PFSK-1 (cell line): Measurements from ENCODE around the gene ATF5.

Experiments used
- FOXP2 ChIP-seq: optimal IDR thresholded peaks from 2 replicates; pipeline ENCODE3; 2011; ENCODE audit warnings: borderline replicate concordance, control low read depth, inconsistent platforms; ENCODE audit not compliant: insufficient read depth; ENCODE audit errors: extremely low read length, extremely low read depth
- POLR2AphosphoS5 ChIP-seq: IDR thresholded peaks from 2 replicates; pipeline ENCODE4 v1.6.1; 2012; ENCODE audit warnings: low read depth, mild to moderate bottlenecking, control low read depth, low read length, moderate library complexity
- REST ChIP-seq, 2 experiments: IDR thresholded peaks; 2 replicates each; pipeline versions ENCODE4 v1.6.1 to v1.8.0; 2011 to 2012; ENCODE audit warnings: low read depth in 2 of 2, low read length in 2 of 2, control low read depth in 1 of 2, inconsistent platforms in 1 of 2, mild to moderate bottlenecking in 1 of 2, moderate library complexity in 1 of 2; ENCODE audit not compliant: insufficient read depth in 1 of 2
- SIN3A ChIP-seq: IDR thresholded peaks from 2 replicates; pipeline ENCODE4 v1.6.1; 2012; ENCODE audit warnings: mild to moderate bottlenecking, low read length, moderate library complexity, borderline replicate concordance; ENCODE audit not compliant: insufficient read depth
- TAF1 ChIP-seq: IDR thresholded peaks from 2 replicates; pipeline ENCODE4 v1.6.1; 2012; ENCODE audit warnings: low read length, control low read depth, borderline replicate concordance; ENCODE audit not compliant: insufficient read depth

GRCh38 chr19:49937750-49938381 is 8.9 kb downstream of the ATF5 start:
- no peak for TF ChIP-seq POLR2AphosphoS5
- TF ChIP-seq REST (IDR thresholded peaks at IDR 0.05; ENCODE audit: insufficient read depth in 1 of 2, low read depth in 2 of 2, low read length in 2 of 2): 0 out of 4 replicates have a peak, but pooled peaks of 1 of the 2 experiments have one; percentile 54
- TF ChIP-seq SIN3A: no peak
- no peak for TF ChIP-seq TAF1
- no peak for TF ChIP-seq FOXP2
